ENCODE data around the gene VSTM5. TPM values are rescaled to one million over a fixed set of nuclear protein-coding genes. Genes with fewer than 3 reads are reported as not detected.
A peak's percentile ranks its signal among the peaks of the same experiment; 100 is the strongest.

The VSTM5 gene
- total RNA-seq, 2 donors from 2014 or later = not detected

DNA sequence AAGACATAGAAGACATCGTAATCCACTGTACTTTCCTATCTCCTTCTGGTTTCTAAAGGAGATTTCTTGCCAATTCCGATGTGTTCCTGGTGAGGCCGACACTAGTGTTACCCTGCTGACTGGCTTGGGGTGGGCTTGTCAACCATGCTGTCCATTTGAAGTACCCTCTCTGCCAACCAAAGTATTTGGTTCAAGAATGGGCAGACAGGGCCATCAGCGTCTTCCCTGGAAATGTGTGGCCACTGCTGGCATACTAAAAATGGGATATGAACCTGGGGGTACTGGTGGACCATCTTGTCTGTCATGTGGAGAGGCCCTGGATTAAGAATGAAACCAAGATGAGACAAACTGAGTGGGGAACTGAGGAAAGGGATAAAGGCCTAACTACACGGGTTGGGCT lies 1.8 kb upstream of the VSTM5 start:
- no peak overlapping the region for H3K27ac Mint-ChIP-seq
- no peak for ATAC-seq
- H3K27me3 Mint-ChIP-seq = peaks cover 50% of the 10 kb centered on the region
- peaks cover 5% of the 10 kb centered on the region for H3K4me1 Mint-ChIP-seq
- no peaks in the 10 kb centered on the region for H3K9me3 ChIP-seq (ENCODE audit: control insufficient read depth, low read length, poor library complexity, severe bottlenecking)
- no peak for DNase-seq
- H3K4me3 Mint-ChIP-seq = no peak overlapping the region
- peaks cover 4% of the 10 kb centered on the region for H3K36me3 Mint-ChIP-seq (ENCODE audit: low read depth)

DNA sequence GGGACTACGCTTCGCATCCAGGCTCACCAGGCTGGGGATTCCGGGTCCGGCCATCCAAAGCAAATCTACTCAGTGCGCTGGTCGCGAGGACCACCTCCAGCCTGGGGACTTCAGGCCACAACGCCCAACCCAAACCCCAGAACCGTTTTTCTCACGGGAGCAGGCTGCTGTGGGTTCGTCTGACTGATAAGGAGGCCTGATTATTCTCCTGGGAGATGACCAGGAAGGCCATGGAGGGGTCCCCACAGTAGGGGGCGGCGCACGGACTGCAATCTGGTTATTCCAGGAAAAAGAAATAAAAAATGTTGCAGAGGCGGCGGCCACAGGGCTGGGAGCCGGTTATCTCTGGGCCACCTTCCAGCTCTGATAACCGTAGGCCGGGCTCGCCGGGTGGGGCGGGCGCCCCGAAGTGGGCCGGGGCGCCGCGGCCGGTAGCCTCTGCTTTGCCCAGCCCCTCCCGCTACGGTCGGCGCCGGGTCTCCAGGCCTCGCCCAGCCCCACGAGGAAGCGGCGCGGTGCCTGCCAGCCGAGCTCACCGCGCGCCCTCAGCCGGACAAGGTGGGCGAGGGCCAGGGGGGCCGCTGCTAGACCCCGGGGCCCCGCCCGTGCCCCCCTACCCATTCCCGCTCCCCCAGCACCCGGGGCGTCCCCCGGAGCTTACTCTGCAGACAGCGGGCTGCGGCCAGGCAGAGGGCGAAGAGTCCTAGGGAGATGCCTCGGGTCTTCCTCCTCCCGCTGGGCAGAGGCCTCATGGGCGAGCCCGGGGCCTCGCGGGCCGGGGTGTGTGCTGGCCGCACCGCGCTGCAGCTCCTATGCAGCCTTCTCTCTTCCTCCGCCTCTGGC lies 446 bp downstream of the VSTM5 start:
- no peaks in the 10 kb centered on the region for H3K9me3 ChIP-seq (ENCODE audit: control insufficient read depth, low read length, poor library complexity, severe bottlenecking)
- H3K27me3 Mint-ChIP-seq = peaks cover 49% of the 10 kb centered on the region
- peak overlapping the region; percentile 62 for H3K4me3 Mint-ChIP-seq
- peaks cover 5% of the 10 kb centered on the region for H3K4me1 Mint-ChIP-seq
- H3K27ac Mint-ChIP-seq = no peak overlapping the region
- ATAC-seq (no peak), DNase-seq (no peak)
- H3K36me3 Mint-ChIP-seq (ENCODE audit: low read depth) = peaks cover 4% of the 10 kb centered on the region

DNA sequence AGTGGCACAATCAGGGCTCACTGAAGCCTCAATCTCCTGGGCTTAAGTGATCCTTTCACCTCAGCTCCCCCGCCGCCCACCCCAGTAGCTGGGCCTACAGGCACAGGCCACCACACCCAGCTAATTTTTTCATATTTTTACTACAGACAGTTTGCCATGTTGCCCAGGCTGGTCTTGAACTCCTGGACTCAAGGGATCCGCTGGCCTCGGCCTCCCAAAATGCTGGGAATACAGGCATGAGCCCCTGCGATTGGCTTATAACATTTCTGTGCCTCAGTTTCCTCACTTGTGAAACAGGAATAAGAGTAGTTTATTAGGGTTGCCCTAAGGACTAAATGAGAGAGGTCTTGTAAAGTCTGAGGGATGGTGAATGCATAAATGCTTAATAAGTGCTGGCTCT lies 1.2 kb downstream of the VSTM5 start:
- Mint-ChIP-seq H3K36me3 (ENCODE audit: low read depth) (peaks cover 4% of the 10 kb centered on the region), H3K27ac (no peak overlapping the region), H3K4me1 (peaks cover 5% of the 10 kb centered on the region), H3K4me3 (peak overlapping the region; percentile 62), H3K27me3 (peaks cover 53% of the 10 kb centered on the region)
- DNase-seq (no peak), ATAC-seq (no peak)
- no peaks in the 10 kb centered on the region for H3K9me3 ChIP-seq (ENCODE audit: control insufficient read depth, low read length, poor library complexity, severe bottlenecking)

DNA sequence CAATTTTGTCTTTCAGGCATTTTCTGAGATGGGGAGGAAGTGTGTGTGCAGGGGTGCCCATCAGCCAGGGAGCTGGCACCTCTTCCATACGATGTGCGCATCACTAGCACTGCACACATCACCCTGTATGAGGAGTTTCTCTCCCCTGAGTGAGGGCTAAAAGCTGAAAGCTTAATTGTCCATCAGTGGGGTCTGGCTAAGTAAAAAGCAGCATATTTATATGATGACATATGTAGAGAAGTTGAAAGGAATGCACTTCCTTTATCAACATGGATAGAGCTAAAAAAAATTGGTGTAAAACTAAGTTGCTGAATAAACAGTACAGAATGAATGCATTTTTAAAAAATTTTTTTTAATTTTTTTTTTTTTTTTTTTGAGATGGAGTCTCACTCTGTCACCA lies 4.0 kb downstream of the VSTM5 start:
- no peaks in the 10 kb centered on the region for H3K9me3 ChIP-seq (ENCODE audit: control insufficient read depth, low read length, poor library complexity, severe bottlenecking)
- H3K27me3 Mint-ChIP-seq = peaks cover 37% of the 10 kb centered on the region
- DNase-seq (no peak), ATAC-seq (no peak)
- H3K4me3 Mint-ChIP-seq = no peak overlapping the region
- H3K27ac Mint-ChIP-seq = no peak overlapping the region
- peaks cover 7% of the 10 kb centered on the region for H3K4me1 Mint-ChIP-seq
- H3K36me3 Mint-ChIP-seq (ENCODE audit: low read depth) = peaks cover 4% of the 10 kb centered on the region

DNA sequence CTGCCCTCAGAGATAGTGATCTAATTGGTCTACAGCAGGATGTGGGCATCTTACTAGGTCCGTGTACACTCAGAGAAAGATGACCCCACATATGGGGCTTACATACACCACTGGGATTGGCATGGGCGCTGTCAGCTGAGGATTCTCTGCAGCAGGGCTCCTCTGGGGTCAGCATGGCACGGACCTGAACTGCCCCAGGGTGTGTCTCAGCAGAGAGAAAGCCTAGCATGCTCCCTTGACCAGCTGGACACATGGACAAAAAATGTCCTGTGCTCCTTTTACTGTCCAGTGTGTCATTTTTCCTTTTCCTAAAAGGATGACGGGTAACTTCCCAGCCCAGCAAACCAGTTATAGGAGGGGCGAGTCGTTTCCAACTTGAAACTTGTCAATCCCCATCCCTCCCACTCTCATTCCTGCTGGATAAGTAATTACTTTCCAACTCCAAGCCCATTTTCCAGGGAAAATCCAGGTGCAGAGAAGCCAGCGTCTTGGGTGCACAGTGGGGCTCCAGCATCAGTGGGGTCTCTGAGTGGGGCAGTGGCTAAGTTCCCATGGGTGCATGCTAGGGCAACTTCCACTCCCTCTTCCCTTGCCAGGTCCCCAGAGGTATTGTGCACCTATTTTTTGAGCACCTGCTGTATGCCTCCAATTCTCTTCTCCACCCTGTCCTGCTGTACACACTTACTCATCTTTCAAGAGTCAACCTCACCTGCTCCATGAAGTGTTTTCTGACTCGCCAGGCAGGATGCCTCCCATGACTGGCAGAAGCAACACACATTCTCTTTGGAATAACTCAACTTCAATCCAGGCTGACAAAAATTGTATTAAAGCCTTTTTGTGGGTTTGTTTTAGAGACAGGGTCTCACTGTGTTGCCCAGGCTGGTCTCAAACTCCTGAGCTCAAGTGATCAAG lies 5.0 kb downstream of the VSTM5 start:
- peaks cover 4% of the 10 kb centered on the region for H3K36me3 Mint-ChIP-seq (ENCODE audit: low read depth)
- no peak overlapping the region for H3K27ac Mint-ChIP-seq
- H3K9me3 ChIP-seq (ENCODE audit: control insufficient read depth, low read length, poor library complexity, severe bottlenecking) = no peaks in the 10 kb centered on the region
- H3K4me3 Mint-ChIP-seq = no peak overlapping the region
- H3K27me3 Mint-ChIP-seq = peaks cover 28% of the 10 kb centered on the region
- ATAC-seq (no peak), DNase-seq (no peak)
- peaks cover 7% of the 10 kb centered on the region for H3K4me1 Mint-ChIP-seq

DNA sequence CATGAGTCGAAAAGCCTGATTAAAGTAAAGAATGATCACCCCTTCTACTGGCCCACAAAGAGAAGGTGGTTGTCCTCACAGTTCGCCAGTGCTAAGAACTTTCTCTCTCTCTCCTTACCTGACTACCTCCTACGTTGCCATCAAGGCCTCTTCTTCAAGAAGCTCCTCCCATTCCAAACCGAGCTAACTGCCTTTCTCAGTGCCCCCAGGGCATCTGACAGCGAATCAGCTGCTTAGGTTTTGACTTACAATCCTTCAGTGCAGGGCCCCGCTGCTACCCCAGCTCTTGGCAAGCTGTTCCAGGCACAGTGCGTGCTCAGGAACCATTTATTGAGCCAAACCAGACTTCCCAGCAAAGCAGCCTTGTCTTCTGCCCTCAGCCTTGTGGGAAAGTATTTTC lies 5.8 kb downstream of the VSTM5 start:
- H3K9me3 ChIP-seq (ENCODE audit: control insufficient read depth, low read length, poor library complexity, severe bottlenecking) = no peaks in the 10 kb centered on the region
- no peak overlapping the region for H3K27ac Mint-ChIP-seq
- no peak for DNase-seq
- ATAC-seq = no peak
- peaks cover 25% of the 10 kb centered on the region for H3K27me3 Mint-ChIP-seq
- H3K4me3 Mint-ChIP-seq = no peak overlapping the region
- H3K4me1 Mint-ChIP-seq = peaks cover 6% of the 10 kb centered on the region
- peaks cover 2% of the 10 kb centered on the region for H3K36me3 Mint-ChIP-seq (ENCODE audit: low read depth)

DNA sequence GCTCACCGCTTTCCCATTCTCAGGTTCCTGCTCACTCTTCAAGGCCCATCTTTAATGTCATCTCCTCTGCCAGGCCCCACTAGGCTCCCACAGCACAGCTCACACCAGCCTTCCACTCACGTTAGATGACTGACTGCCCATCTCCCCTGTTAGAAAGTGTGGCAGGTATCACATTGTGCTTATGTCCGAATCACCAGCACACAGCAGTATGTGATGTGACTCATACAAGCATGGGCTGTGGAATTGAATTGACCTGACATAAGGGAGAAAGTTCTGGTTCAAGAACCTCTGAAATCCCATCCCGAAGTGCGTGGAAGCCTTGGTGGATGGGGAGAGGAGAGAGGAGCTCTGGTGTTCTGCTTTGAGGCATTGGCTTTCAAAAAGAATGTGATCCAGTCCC lies 6.5 kb downstream of the VSTM5 start:
- no peaks in the 10 kb centered on the region for H3K9me3 ChIP-seq (ENCODE audit: control insufficient read depth, low read length, poor library complexity, severe bottlenecking)
- Mint-ChIP-seq H3K36me3 (ENCODE audit: low read depth) (no peaks in the 10 kb centered on the region), H3K27me3 (peaks cover 18% of the 10 kb centered on the region), H3K4me1 (peaks cover 4% of the 10 kb centered on the region), H3K27ac (no peak overlapping the region), H3K4me3 (no peak overlapping the region)
- DNase-seq = no peak
- no peak for ATAC-seq

DNA sequence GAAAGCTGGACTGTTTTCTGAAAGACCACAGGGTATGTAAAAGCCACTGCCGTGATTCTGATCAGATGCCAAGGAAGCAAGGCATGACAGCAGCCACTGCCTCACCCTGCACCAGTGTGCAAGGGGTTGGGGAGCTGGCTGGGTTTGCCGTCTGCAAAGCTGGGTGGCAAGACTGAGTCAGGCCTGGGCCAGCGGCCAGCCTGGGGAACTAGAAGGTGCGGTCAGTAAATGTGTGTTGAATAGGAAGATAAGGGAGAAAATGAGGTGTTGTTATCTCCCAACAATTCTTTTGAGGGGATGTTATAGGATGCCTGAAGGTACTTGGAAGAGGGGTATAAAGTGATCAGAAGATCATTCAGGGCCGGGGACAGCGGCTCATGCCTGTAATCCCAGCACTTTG lies 8.0 kb downstream of the VSTM5 start:
- Mint-ChIP-seq H3K4me3 (no peak overlapping the region), H3K27me3 (peaks cover 10% of the 10 kb centered on the region)

DNA sequence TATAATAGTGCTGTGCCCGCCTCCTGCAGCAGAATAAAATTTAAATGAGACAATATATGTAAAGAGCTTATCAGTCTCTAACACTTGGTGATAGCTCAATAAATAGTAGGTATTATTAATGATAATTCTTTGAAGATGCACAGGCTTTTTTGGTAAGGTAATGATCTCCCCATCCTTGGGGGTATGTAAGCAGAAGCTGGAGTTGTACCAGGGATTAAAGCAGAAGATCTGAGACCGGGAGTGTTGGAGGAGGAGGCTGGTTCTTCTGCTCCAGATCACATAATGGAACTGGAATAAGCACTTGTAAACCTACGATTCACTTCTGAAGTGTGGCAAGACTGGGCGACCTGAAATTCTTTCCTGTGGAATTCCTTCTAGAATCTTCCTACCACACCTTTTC lies 8.4 kb downstream of the VSTM5 start:
- H3K9me3 ChIP-seq (ENCODE audit: control insufficient read depth, low read length, poor library complexity, severe bottlenecking) = no peaks in the 10 kb centered on the region
- peaks cover 4% of the 10 kb centered on the region for H3K4me1 Mint-ChIP-seq
- H3K27me3 Mint-ChIP-seq = peaks cover 6% of the 10 kb centered on the region
- no peak overlapping the region for H3K4me3 Mint-ChIP-seq
- H3K27ac Mint-ChIP-seq = no peak overlapping the region
- ATAC-seq = no peak
- no peak for DNase-seq
- no peaks in the 10 kb centered on the region for H3K36me3 Mint-ChIP-seq (ENCODE audit: low read depth)

More for the DNA sequence above, 8.0 kb downstream of the VSTM5 start:
- DNase-seq (no peak), ATAC-seq (no peak)
- H3K9me3 ChIP-seq (ENCODE audit: control insufficient read depth, low read length, poor library complexity, severe bottlenecking) = no peaks in the 10 kb centered on the region
- Mint-ChIP-seq H3K36me3 (ENCODE audit: low read depth) (no peaks in the 10 kb centered on the region), H3K27ac (no peak overlapping the region), H3K4me1 (peaks cover 4% of the 10 kb centered on the region)

DNA sequence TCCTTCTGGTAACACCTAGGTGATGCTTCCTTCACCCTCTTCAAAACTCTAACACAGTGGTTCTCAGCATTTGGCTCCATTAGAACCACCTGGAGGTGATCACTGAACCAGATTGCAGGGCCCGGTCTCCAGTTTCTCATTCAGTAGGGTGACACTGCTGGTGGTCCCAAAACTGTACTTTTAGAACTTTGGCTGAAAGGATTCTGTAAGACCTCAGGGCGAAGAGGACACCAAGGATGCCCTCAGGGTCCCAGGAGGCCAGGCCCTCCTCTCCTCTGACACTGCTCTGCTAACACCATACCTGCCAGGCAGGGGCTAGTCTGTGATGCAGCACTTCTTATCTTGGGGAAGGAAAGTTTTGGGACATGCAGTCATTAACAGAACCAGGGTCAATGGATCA lies 9.0 kb downstream of the VSTM5 start:
- H3K36me3 Mint-ChIP-seq (ENCODE audit: low read depth) = no peaks in the 10 kb centered on the region
- DNase-seq = no peak
- ATAC-seq = no peak
- peaks cover 6% of the 10 kb centered on the region for H3K27me3 Mint-ChIP-seq
- no peaks in the 10 kb centered on the region for H3K9me3 ChIP-seq (ENCODE audit: control insufficient read depth, low read length, poor library complexity, severe bottlenecking)
- H3K27ac Mint-ChIP-seq = no peak overlapping the region
- peaks cover 4% of the 10 kb centered on the region for H3K4me1 Mint-ChIP-seq
- no peak overlapping the region for H3K4me3 Mint-ChIP-seq

DNA sequence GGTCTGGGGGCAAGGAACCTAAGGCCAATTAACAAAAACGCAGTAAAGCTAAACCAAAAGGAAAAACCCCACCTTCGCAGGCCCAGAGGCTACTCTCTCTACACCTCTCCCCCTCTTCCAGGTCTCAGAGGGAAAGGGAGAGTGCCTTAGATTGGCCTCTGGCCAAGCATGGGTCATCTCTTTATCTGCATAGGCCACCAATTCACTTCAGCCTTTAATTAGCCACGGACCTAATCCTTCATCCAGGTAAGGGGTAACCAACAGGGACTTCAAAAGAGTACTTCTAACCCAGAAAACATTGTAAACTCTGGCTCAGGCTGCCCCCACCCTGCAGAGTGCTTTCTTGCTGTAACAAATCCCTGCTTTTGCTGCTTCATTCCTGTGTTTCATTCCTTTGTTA lies 9.4 kb downstream of the VSTM5 start:
- Mint-ChIP-seq H3K36me3 (ENCODE audit: low read depth) (no peaks in the 10 kb centered on the region), H3K27me3 (peaks cover 6% of the 10 kb centered on the region), H3K4me3 (no peak overlapping the region), H3K27ac (no peak overlapping the region), H3K4me1 (peaks cover 4% of the 10 kb centered on the region)
- DNase-seq (no peak), ATAC-seq (no peak)
- H3K9me3 ChIP-seq (ENCODE audit: control insufficient read depth, low read length, poor library complexity, severe bottlenecking) = no peaks in the 10 kb centered on the region

DNA sequence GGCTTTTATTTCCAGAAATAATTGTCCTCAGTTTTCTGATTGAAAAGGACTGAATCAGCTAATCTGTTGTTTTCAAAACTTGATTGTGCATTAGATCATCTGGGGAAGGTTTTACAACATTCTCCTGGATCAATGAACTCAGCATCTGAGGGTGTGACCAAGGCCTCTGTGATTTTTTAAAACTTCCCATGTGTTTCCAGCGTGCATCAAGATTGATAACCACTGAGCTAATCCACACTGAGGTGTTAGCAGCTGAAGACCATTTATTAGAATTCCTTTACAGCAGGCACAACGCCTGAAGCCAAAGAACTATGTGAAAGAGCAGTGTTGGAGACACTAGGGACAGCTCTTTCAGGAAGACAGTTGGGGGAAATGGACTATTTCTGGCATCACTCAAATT lies 10.2 kb downstream of the VSTM5 start:
- Mint-ChIP-seq H3K27ac (no peak overlapping the region), H3K36me3 (ENCODE audit: low read depth) (no peaks in the 10 kb centered on the region), H3K27me3 (peaks cover 6% of the 10 kb centered on the region), H3K4me1 (peaks cover 4% of the 10 kb centered on the region), H3K4me3 (no peak overlapping the region)
- H3K9me3 ChIP-seq (ENCODE audit: control insufficient read depth, low read length, poor library complexity, severe bottlenecking) = no peaks in the 10 kb centered on the region
- DNase-seq (no peak), ATAC-seq (no peak)

DNA sequence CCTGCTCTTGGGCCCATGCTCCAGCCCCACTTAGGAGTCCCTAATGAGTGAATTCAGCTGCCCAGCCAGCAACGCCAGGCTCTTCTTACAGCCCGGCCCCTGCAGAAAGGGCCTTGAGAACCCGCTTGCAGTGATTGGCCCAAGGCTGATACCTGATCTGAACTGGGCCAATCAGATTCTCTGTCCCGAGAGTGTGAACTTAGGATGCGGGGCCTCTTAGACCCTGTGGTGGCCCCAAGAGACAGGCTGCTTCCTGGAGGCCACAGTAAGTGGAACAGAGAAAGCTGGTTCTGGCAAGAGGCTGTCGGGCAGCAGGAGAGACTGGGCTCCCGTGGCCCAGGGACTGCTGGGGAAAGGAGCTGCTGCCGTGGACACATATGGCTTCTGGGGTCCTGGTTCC lies 11.5 kb downstream of the VSTM5 start:
- Mint-ChIP-seq H3K36me3 (ENCODE audit: low read depth) (no peaks in the 10 kb centered on the region), H3K27me3 (peaks cover 4% of the 10 kb centered on the region)
- no peak for DNase-seq

More for the DNA sequence above, 11.5 kb downstream of the VSTM5 start:
- H3K9me3 ChIP-seq (ENCODE audit: control insufficient read depth, low read length, poor library complexity, severe bottlenecking) = no peaks in the 10 kb centered on the region
- no peak overlapping the region for H3K4me3 Mint-ChIP-seq
- no peak overlapping the region for H3K27ac Mint-ChIP-seq
- H3K4me1 Mint-ChIP-seq = peaks cover 4% of the 10 kb centered on the region
- ATAC-seq = no peak

All from T-helper 17 cell (primary cell).